Measurements from ENCODE around the gene PHACTR3. TPM values are rescaled to one million over a fixed set of nuclear protein-coding genes. Genes with fewer than 3 reads are reported as not detected.

PHACTR3 gene
- total RNA-seq, 1 donor from 2014 or later = 2.1 TPM

DNA sequence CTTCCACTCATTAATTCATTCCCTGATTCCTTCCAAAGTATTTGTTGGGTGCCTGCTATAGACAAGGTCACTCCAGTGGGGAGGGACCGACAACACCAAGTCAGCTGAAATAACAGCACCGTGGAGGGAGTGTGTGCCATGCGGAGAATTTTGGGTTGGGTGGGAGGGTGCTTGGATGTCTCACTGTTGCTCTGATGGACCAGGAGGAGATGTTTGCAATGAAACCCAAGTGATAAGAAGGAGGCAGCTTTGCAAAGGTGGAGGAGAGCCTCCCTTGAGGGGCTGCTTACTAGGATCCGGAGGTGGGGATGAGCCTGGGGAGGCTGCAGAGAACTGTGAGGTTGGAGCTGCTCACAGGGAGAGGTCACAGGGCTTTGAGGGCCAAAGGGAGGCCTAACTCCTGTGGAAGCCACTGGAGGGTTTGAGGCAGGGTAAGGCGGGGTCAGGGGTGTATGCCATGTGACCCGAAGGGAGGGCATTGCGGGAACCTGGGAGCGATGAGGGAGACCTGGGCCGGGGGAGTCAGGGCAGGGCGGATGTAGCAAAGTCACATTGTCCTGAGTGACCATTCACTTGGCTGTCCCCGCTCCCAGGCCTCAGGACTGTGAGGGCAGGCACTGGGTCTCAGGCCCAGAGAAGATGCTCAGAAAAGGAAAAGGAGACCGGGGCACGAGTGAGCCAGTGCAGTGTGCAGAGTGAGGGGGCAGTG, 124.5 kb downstream of the PHACTR3 start:
- no peaks in the 10 kb centered on the region for H3K9me3 Mint-ChIP-seq

DNA sequence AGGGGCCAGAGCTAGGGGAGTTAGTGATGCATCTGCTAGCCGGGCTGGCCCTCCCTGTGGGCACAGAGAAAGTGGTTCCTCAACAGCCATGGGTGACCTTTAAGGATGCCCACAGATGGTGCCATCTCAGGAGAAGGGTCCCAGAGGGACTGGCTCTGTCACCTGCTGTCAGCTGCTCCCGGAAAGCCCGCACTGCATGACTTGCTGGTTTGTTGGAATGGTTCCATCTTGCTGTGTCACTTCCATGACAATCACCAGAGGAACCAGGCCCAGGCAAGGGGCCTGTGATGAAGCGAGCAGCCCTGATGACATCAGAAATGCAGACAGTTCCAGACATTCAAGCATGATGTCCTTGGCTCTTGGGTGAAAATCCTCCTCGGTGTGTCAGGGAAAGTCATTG, 125.2 kb downstream of the PHACTR3 start:
- H3K4me3 Mint-ChIP-seq = no peak overlapping the region
- no peaks in the 10 kb centered on the region for H3K9me3 Mint-ChIP-seq
- H3K27me3 Mint-ChIP-seq = peaks cover 29% of the 10 kb centered on the region
- H3K4me1 Mint-ChIP-seq (ENCODE audit: unreplicated experiment) = no peaks in the 10 kb centered on the region
- no peaks in the 10 kb centered on the region for H3K36me3 Mint-ChIP-seq
- H3K27ac Mint-ChIP-seq = no peak overlapping the region
- TF ChIP-seq CTCF (conservative IDR thresholded peaks at IDR 0.05) = no peak
- DNase-seq (ENCODE audit: extremely low spot score, unreplicated experiment) = peak; percentile 39

More for the DNA sequence above, 124.5 kb downstream of the PHACTR3 start:
- Mint-ChIP-seq H3K36me3 (no peaks in the 10 kb centered on the region), H3K27me3 (peaks cover 34% of the 10 kb centered on the region), H3K27ac (no peak overlapping the region), H3K4me3 (no peak overlapping the region), H3K4me1 (ENCODE audit: unreplicated experiment) (no peaks in the 10 kb centered on the region)
- DNase-seq (ENCODE audit: extremely low spot score, unreplicated experiment) = peak; percentile 22
- no peak for TF ChIP-seq CTCF (conservative IDR thresholded peaks at IDR 0.05)

GRCh38 chr20:59730722-59731121, 126.4 kb downstream of the PHACTR3 start:
- Mint-ChIP-seq H3K27me3 (peaks cover 26% of the 10 kb centered on the region), H3K36me3 (no peaks in the 10 kb centered on the region), H3K4me3 (no peak overlapping the region), H3K4me1 (ENCODE audit: unreplicated experiment) (no peaks in the 10 kb centered on the region), H3K9me3 (no peaks in the 10 kb centered on the region), H3K27ac (no peak overlapping the region)
- no peak for DNase-seq (ENCODE audit: extremely low spot score, unreplicated experiment)
- TF ChIP-seq CTCF (conservative IDR thresholded peaks at IDR 0.05) = no peak

- Mint-ChIP-seq H3K4me3 (no peak overlapping the region), H3K4me1 (ENCODE audit: unreplicated experiment) (no peaks in the 10 kb centered on the region), H3K27ac (no peak overlapping the region), H3K36me3 (no peaks in the 10 kb centered on the region), H3K27me3 (peaks cover 25% of the 10 kb centered on the region), H3K9me3 (no peaks in the 10 kb centered on the region)
- no peak for TF ChIP-seq CTCF (conservative IDR thresholded peaks at IDR 0.05)
- no peak for DNase-seq (ENCODE audit: extremely low spot score, unreplicated experiment)
These were observed 127.0 kb downstream of the PHACTR3 start for GRCh38 chr20:59731376-59731775.

- DNase-seq (ENCODE audit: extremely low spot score, unreplicated experiment) = no peak
- no peaks in the 10 kb centered on the region for H3K36me3 Mint-ChIP-seq
- no peak overlapping the region for H3K27ac Mint-ChIP-seq
- no peaks in the 10 kb centered on the region for H3K4me1 Mint-ChIP-seq (ENCODE audit: unreplicated experiment)
- H3K27me3 Mint-ChIP-seq = peaks cover 33% of the 10 kb centered on the region
- no peak for TF ChIP-seq CTCF (conservative IDR thresholded peaks at IDR 0.05)
- no peak overlapping the region for H3K4me3 Mint-ChIP-seq
- no peaks in the 10 kb centered on the region for H3K9me3 Mint-ChIP-seq
These were observed 129.0 kb downstream of the PHACTR3 start for GRCh38 chr20:59733351-59733750.
